AG04449 (cell line): ENCODE measurements around the gene PDLIM4.

ENCODE experiments used
- CTCF ChIA-PET: fragments of 350-600 bp; formaldehyde crosslinking; extraction: SDS; loops from one replicate; lab custom pipeline; 2021; ENCODE audit warnings: antibody characterized with exemption; lab: Yijun Ruan, JAX
- POLR2A ChIA-PET: fragments of 400-600, 350-600 bp; formaldehyde crosslinking; extraction: SDS; loops from one replicate; lab custom pipeline; 2020; ENCODE audit warnings: antibody characterized with exemption, inconsistent platforms; lab: Yijun Ruan, JAX
- DNase-seq: peaks from one replicate; pipeline ENCODE4 v3.0.0-alpha.2; 2010; ENCODE audit warnings: low read depth, low spot score
- H3K4me3 ChIP-seq: 2 replicates; pipeline ENCODE4 v1.5.1; 2011; ENCODE audit warnings: low read depth, mild to moderate bottlenecking, control low read depth, low read length
- TF ChIP-seq, protein P1 (sequence below): IDR thresholded peaks from one replicate; pipeline ENCODE4 v1.5.1; 2011; ENCODE audit warnings: mild to moderate bottlenecking, moderate library complexity, low read length, control low read depth, inconsistent platforms; ENCODE audit not compliant: insufficient read depth; ENCODE audit errors: missing control alignments

PDLIM4 gene

DNA sequence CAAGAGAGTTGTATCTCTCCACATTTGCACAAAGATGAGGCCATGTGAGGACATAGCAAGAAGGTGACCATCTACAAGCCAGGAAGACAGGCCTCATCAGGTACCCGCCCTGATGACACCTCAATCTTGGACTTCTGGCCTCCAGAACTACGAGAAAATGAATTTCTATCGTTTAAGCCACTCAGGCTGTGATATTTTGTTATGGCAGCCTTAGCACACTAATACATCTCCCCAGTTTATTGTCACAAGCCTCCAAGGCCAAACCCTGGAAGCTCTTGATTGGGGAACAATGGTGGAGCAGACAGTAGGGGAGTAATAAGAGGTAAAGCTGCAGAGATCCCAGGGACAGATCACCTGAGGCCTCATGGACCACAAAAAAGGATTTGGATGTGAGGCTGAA lies 22.2 kb upstream of the PDLIM4 start:
- H3K4me3 ChIP-seq = no peak overlapping the region
- CTCF ChIA-PET = interaction anchor here (0.7 to 13.3 kb wide), 7 partner anchors 12 to 188 kb away, joined by 3 to 416 read pairs (median 4); partner anchors contain the start of gene PDLIM4
- DNase-seq = no peak
- POLR2A ChIA-PET = no interaction called here
- TF ChIP-seq, protein P1, sequence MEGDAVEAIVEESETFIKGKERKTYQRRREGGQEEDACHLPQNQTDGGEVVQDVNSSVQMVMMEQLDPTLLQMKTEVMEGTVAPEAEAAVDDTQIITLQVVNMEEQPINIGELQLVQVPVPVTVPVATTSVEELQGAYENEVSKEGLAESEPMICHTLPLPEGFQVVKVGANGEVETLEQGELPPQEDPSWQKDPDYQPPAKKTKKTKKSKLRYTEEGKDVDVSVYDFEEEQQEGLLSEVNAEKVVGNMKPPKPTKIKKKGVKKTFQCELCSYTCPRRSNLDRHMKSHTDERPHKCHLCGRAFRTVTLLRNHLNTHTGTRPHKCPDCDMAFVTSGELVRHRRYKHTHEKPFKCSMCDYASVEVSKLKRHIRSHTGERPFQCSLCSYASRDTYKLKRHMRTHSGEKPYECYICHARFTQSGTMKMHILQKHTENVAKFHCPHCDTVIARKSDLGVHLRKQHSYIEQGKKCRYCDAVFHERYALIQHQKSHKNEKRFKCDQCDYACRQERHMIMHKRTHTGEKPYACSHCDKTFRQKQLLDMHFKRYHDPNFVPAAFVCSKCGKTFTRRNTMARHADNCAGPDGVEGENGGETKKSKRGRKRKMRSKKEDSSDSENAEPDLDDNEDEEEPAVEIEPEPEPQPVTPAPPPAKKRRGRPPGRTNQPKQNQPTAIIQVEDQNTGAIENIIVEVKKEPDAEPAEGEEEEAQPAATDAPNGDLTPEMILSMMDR = no peak

DNA sequence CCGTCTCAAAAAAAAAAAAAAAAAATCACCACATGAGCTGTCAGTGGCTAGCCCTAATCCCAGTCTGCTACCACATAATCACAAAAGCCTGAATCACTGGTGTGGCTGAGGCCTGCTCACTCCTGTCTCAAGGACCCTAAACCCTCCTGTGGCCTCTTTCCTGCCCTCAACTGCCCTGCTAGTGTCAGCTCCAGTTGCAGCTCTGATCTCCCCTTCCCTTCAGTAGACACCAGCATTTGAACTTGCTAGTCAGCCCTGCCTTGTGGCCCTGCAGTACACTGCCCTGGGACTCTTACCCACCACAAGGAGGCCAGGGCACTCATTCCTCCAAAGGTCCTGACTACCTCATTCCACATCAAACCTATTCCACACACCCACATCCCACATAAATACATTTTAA lies 20.4 kb upstream of the PDLIM4 start:
- DNase-seq = no peak
- no peak overlapping the region for H3K4me3 ChIP-seq
- ChIA-PET POLR2A (interaction anchor here (0.7 to 1.3 kb wide), 3 partner anchors 10 to 22 kb away, joined by 5 to 6 read pairs (median 5); no protein-coding TSS in a partner anchor), CTCF (interaction anchor here (0.6 to 13.3 kb wide), 35 partner anchors 8 to 267 kb away, joined by 3 to 416 read pairs (median 7); partner anchors contain the start of genes P4HA2, PDLIM4, SLC22A4 and SLC22A5)
- TF ChIP-seq, protein P1 = peak; percentile 5

DNA sequence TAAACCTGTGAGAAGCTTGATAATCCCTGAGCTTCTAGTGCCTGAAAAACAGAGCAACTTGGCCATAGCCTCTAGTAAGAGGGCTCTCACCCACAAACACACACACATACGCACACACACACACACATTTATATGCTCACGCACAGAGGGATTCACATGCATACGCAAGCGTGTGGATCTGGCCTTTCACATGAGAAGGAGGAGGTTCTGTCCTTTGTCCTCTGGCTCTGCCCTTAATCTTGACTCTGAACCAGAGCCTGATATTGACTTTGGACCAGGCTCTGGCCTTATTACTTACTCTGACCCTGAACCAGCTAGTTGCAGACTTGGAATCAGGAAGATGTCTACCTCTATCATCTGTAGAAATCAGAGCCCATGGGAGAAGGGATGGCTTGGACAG lies 19.8 kb upstream of the PDLIM4 start:
- CTCF ChIA-PET = interaction anchor here (0.6 to 13.3 kb wide), 46 partner anchors 9 to 264 kb away, joined by 3 to 416 read pairs (median 6); partner anchors contain the start of genes P4HA2, PDLIM4, SLC22A4 and SLC22A5
- no peak overlapping the region for H3K4me3 ChIP-seq
- TF ChIP-seq, protein P1 = no peak
- DNase-seq = no peak
- POLR2A ChIA-PET = interaction anchor here (0.7 to 1.3 kb wide), 4 partner anchors 11 to 56 kb away, joined by 4 to 6 read pairs (median 6); partner anchors contain the start of gene SLC22A4

DNA sequence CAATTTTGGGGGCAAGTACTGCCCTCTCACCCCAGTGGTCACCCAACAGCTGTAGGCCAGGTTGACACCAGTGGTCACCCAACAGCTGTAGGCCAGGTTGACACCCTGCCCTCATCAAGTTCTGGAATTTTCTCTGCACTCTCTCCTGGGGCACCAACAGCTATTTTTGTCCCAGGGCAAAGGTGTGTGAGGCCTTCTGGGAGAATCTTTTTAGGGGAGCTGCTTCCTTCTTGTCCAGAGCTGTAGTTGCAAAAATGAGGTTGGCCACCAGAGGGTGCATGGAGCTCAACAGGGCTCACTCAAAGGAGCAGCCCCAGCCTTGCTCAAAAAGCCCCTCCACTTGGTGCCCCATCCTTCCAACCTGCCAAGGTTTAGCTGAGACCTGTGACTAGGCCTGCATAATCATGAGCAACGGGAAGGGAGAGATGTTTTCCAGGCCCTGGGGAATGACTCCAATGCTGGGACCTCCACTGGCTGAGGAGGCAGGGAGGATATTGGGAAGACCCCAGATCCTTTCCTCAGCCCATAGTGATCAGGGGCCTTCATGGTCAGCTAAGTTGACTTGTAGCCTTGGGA lies 19.2 kb upstream of the PDLIM4 start:
- TF ChIP-seq, protein P1 = peak; percentile 85
- DNase-seq = no peak
- no peak overlapping the region for H3K4me3 ChIP-seq
- POLR2A ChIA-PET = interaction anchor here (0.9 to 1.3 kb wide), 3 partner anchors 21 to 56 kb away, joined by 4 to 6 read pairs (median 6); partner anchors contain the start of gene SLC22A4
- CTCF ChIA-PET = interaction anchor here (0.8 to 13.3 kb wide), 46 partner anchors 9 to 264 kb away, joined by 3 to 416 read pairs (median 6); partner anchors contain the start of genes P4HA2, PDLIM4, SLC22A4 and SLC22A5

DNA sequence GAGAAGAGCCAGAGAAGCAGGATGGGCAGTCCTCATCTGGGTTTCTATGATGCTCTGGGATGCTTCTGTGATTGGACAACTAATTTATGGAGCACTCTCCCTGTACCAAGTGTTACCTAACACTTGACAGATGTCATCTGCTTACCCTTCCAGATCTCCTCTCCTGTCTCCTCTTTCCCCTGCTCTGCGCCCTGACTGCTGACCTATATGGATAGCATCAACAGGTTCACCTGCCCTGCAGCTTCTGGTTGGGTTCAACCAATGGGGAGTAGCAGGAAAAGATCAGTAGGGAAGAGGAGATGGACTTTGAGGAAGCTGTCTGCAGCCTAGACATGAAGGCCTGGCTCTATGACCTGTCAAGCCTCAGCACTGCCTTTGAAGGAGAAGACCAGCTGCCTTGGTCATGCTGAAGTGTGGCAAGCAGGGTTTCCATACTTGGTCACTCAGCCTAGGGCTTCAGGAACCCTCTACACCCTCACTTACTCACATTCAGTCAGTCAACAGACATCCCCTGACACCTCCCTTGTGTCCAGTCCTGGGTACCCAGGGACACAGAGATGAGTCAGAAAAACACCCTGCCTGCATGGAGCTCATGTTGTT lies 18.5 kb upstream of the PDLIM4 start:
- TF ChIP-seq, protein P1 = no peak
- POLR2A ChIA-PET = interaction anchor here (1.1 kb wide), 1 partner anchor 55 kb away, joined by 6 read pairs; the partner anchor contains the start of gene SLC22A4
- CTCF ChIA-PET = interaction anchor here (1.0 to 13.3 kb wide), 35 partner anchors 10 to 185 kb away, joined by 3 to 416 read pairs (median 9); partner anchors contain the start of genes P4HA2, PDLIM4, SLC22A4 and SLC22A5
- DNase-seq = no peak
- no peak overlapping the region for H3K4me3 ChIP-seq
